Trophoblast cell (in vitro differentiated cells and primary cell): ENCODE data around the gene LGSN.

Experiments used
- DNase-seq, 2 donors: peaks; one replicate each; pipeline ENCODE4 v3.0.0-alpha.2; 2016
- H2AFZ ChIP-seq: 2 replicates; pipeline ENCODE4 v1.6.1; 2013; ENCODE audit warnings: low read length, moderate library complexity, mild to moderate bottlenecking; ENCODE audit not compliant: insufficient read depth, poor library complexity
- H2AK5ac ChIP-seq: 2 replicates; pipeline ENCODE4 v1.6.1; 2013; ENCODE audit warnings: mild to moderate bottlenecking, low read length
- H2BK120ac ChIP-seq: 2 replicates; pipeline ENCODE4 v1.6.1; 2013; ENCODE audit warnings: low read length, mild to moderate bottlenecking, moderate library complexity; ENCODE audit not compliant: insufficient read depth, poor library complexity
- H2BK12ac ChIP-seq: 2 replicates; pipeline ENCODE4 v1.6.1; 2013; ENCODE audit warnings: mild to moderate bottlenecking, low read length, moderate library complexity
- H2BK5ac ChIP-seq: 2 replicates; pipeline ENCODE4 v1.6.1; 2013; ENCODE audit warnings: low read length, low read depth, moderate library complexity, mild to moderate bottlenecking; ENCODE audit not compliant: poor library complexity
- H3K14ac ChIP-seq: 2 replicates; pipeline ENCODE4 v1.6.1; 2013; ENCODE audit warnings: mild to moderate bottlenecking, low read length
- H3K18ac ChIP-seq: 2 replicates; pipeline ENCODE4 v1.6.1; 2013; ENCODE audit warnings: mild to moderate bottlenecking, low read length
- H3K23ac ChIP-seq: 2 replicates; pipeline ENCODE4 v1.6.1; 2013; ENCODE audit warnings: low read length
- H3K27ac ChIP-seq: 2 replicates; pipeline ENCODE4 v1.5.1; 2013; ENCODE audit warnings: low read depth, mild to moderate bottlenecking, inconsistent platforms, low read length, moderate library complexity
- H3K27me3 ChIP-seq: 2 replicates; pipeline ENCODE4 v1.6.1; 2013; ENCODE audit warnings: inconsistent platforms, mild to moderate bottlenecking, low read length, moderate library complexity; ENCODE audit not compliant: insufficient read depth
- H3K36me3 ChIP-seq, 2 experiments: 1 replicate in 1 of 2; 2 replicates in 1 of 2; pipeline ENCODE4 v1.6.1; 2013; ENCODE audit warnings: low read length in 2 of 2, mild to moderate bottlenecking in 2 of 2, moderate library complexity in 1 of 2; ENCODE audit not compliant: insufficient read depth in 2 of 2, control insufficient read depth in 1 of 2
- H3K4ac ChIP-seq: 2 replicates; pipeline ENCODE4 v1.6.1; 2013; ENCODE audit warnings: low read depth, mild to moderate bottlenecking, low read length, moderate library complexity
- H3K4me1 ChIP-seq, 2 experiments: 1 replicate in 1 of 2; 2 replicates in 1 of 2; pipeline ENCODE4 v1.6.1; 2013; ENCODE audit warnings: low read length in 2 of 2, mild to moderate bottlenecking in 2 of 2, moderate library complexity in 1 of 2; ENCODE audit not compliant: insufficient read depth in 2 of 2, control insufficient read depth in 1 of 2
- H3K4me2 ChIP-seq: 2 replicates; pipeline ENCODE4 v1.6.1; 2013; ENCODE audit warnings: inconsistent platforms, mild to moderate bottlenecking, low read length, moderate library complexity
- H3K4me3 ChIP-seq: 2 replicates; pipeline ENCODE4 v1.5.1; 2013; ENCODE audit warnings: mild to moderate bottlenecking, low read depth, low read length, inconsistent platforms
- H3K79me1 ChIP-seq: one replicate; pipeline ENCODE4 v1.6.1; 2013; ENCODE audit warnings: low read length
- H3K79me2 ChIP-seq: 2 replicates; pipeline ENCODE4 v1.6.1; 2013; ENCODE audit warnings: low read length, mild to moderate bottlenecking; ENCODE audit not compliant: control insufficient read depth, insufficient read depth, poor library complexity
- H3K9ac ChIP-seq: 2 replicates; pipeline ENCODE4 v1.6.1; 2013; ENCODE audit warnings: mild to moderate bottlenecking, low read length
- H3K9me3 ChIP-seq: 2 replicates; pipeline ENCODE4 v1.6.1; 2013; ENCODE audit warnings: low read depth, mild to moderate bottlenecking, control low read depth, inconsistent platforms, low read length; ENCODE audit not compliant: insufficient read depth
- H4K12ac ChIP-seq: 2 replicates; pipeline ENCODE4 v1.6.1; 2013; ENCODE audit warnings: low read depth, mild to moderate bottlenecking, low read length, moderate library complexity
- H4K8ac ChIP-seq: 2 replicates; pipeline ENCODE4 v1.6.1; 2013; ENCODE audit warnings: low read depth, mild to moderate bottlenecking, low read length, moderate library complexity
- H4K91ac ChIP-seq: one replicate; pipeline ENCODE4 v1.6.1; 2013; ENCODE audit warnings: low read depth, mild to moderate bottlenecking, low read length, moderate library complexity
- WGBS: extraction: QIAGEN DNeasy Blood & Tissue Kit; methylation state at CpG from one replicate; pipeline ENCODE4 v1.1.7; 2013; ENCODE audit warnings: missing lambda C conversion rate; ENCODE audit not compliant: insufficient read length, insufficient coverage; ENCODE audit errors: extremely low coverage; 5-methylcytosine and 5-hydroxymethylcytosine counted together

LGSN gene

GRCh38 chr6:63272397-63272796 is 47.4 kb downstream of the LGSN start:
- Histone ChIP-seq H4K8ac (no peak overlapping the region), H3K4me1 (no peaks in the 10 kb centered on the region), H3K27me3 (no peaks in the 10 kb centered on the region), H3K9ac (no peak overlapping the region), H4K91ac (no peak overlapping the region), H3K79me2 (no peaks in the 10 kb centered on the region), H2BK120ac (no peak overlapping the region), H2BK5ac (no peak overlapping the region), H3K4me3 (no peak overlapping the region), H3K18ac (no peak overlapping the region), H3K4ac (no peak overlapping the region), H3K23ac (no peak overlapping the region), H3K27ac (no peak overlapping the region), H3K4me2 (no peak overlapping the region), H2BK12ac (no peak overlapping the region), H3K14ac (no peak overlapping the region), H4K12ac (no peak overlapping the region), H3K79me1 (no peaks in the 10 kb centered on the region), H3K9me3 (no peaks in the 10 kb centered on the region), H3K36me3 (no peaks in the 10 kb centered on the region), H2AFZ (no peak overlapping the region), H2AK5ac (no peak overlapping the region)
- peak in 1 of 2 donors; percentile 48 for DNase-seq
- no CpG with 5 or more reads among the region's 1 CpG for WGBS

- Histone ChIP-seq H4K12ac (no peak overlapping the region), H4K91ac (no peak overlapping the region), H3K36me3 (no peaks in the 10 kb centered on the region), H3K9ac (no peak overlapping the region), H3K14ac (no peak overlapping the region), H3K79me1 (no peaks in the 10 kb centered on the region), H2BK12ac (no peak overlapping the region), H3K79me2 (no peaks in the 10 kb centered on the region), H3K9me3 (no peaks in the 10 kb centered on the region), H3K27ac (no peak overlapping the region), H3K27me3 (no peaks in the 10 kb centered on the region), H3K4me1 (no peaks in the 10 kb centered on the region), H3K4ac (no peak overlapping the region), H3K4me3 (no peak overlapping the region), H2AK5ac (no peak overlapping the region), H2BK5ac (no peak overlapping the region), H3K23ac (no peak overlapping the region), H2BK120ac (no peak overlapping the region), H3K18ac (no peak overlapping the region), H3K4me2 (no peak overlapping the region), H2AFZ (no peak overlapping the region), H4K8ac (no peak overlapping the region)
- no peak for DNase-seq
- WGBS, result no CpG with 5 or more reads among the region's 4 CpGs
Observed at GRCh38 chr6:63269470-63269869, 50.3 kb downstream of the LGSN start.

GRCh38 chr6:63268574-63268973 is 51.2 kb downstream of the LGSN start:
- no peak for DNase-seq
- Histone ChIP-seq H3K23ac (no peak overlapping the region), H4K91ac (no peak overlapping the region), H3K14ac (no peak overlapping the region), H3K27ac (no peak overlapping the region), H3K36me3 (no peaks in the 10 kb centered on the region), H2BK5ac (no peak overlapping the region), H3K4me1 (no peaks in the 10 kb centered on the region), H3K9me3 (no peaks in the 10 kb centered on the region), H3K4ac (no peak overlapping the region), H3K79me1 (no peaks in the 10 kb centered on the region), H2AFZ (no peak overlapping the region), H3K79me2 (no peaks in the 10 kb centered on the region), H2BK12ac (no peak overlapping the region), H3K27me3 (no peaks in the 10 kb centered on the region), H2BK120ac (no peak overlapping the region), H4K8ac (no peak overlapping the region), H3K18ac (no peak overlapping the region), H3K9ac (no peak overlapping the region), H3K4me2 (no peak overlapping the region), H2AK5ac (no peak overlapping the region), H3K4me3 (no peak overlapping the region), H4K12ac (no peak overlapping the region)
- WGBS, result no CpG with 5 or more reads among the region's 2 CpGs

- no peak overlapping the region for H2AFZ ChIP-seq
- DNase-seq, result no peak
- H3K9me3 ChIP-seq, result no peaks in the 10 kb centered on the region
- H3K4me3 ChIP-seq, result no peak overlapping the region
- H2AK5ac ChIP-seq, result no peak overlapping the region
- no peak overlapping the region for H4K8ac ChIP-seq
- H3K79me2 ChIP-seq, result no peaks in the 10 kb centered on the region
- no peak overlapping the region for H3K23ac ChIP-seq
- H3K4ac ChIP-seq, result no peak overlapping the region
- no peak overlapping the region for H4K12ac ChIP-seq
- H4K91ac ChIP-seq, result no peak overlapping the region
- no peak overlapping the region for H3K18ac ChIP-seq
- no peaks in the 10 kb centered on the region for H3K79me1 ChIP-seq
- H3K4me1 ChIP-seq, result no peaks in the 10 kb centered on the region
- no peak overlapping the region for H3K27ac ChIP-seq
- H3K27me3 ChIP-seq, result no peaks in the 10 kb centered on the region
- H3K14ac ChIP-seq, result no peak overlapping the region
- H2BK120ac ChIP-seq, result no peak overlapping the region
- no peak overlapping the region for H3K9ac ChIP-seq
- no peaks in the 10 kb centered on the region for H3K36me3 ChIP-seq
- no peak overlapping the region for H2BK12ac ChIP-seq
- H3K4me2 ChIP-seq, result no peak overlapping the region
- no peak overlapping the region for H2BK5ac ChIP-seq
- WGBS, result no CpG with 5 or more reads among the region's 1 CpG
Observed at GRCh38 chr6:63267828-63268227, 52.0 kb downstream of the LGSN start.
